ENCODE data around the gene HSD11B2.

The HSD11B2 gene

DNA sequence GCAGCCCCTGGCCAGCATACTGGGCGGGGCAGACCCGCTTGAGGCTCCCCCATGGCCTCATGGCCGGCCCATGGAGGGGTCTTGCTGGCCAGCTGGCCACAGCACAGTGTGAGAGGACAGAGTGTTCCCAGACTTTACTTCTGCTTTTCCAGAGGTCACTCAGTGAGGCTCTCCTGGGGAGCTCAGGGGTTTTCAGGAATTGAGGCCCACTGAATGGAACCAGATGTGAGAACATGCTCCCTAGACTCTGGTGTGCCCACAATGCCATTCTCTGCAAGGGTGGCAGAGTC, 28.9 kb downstream of the HSD11B2 start:
- Histone ChIP-seq H3K27ac (peak overlapping the region; percentile 35), H3K4me3 (ENCODE audit: low read depth in 1 of 2, low read length in 1 of 2) (no peak overlapping the region), H3K4me1 (ENCODE audit: control insufficient read depth in 1 of 2, insufficient read depth in 1 of 2, low read depth in 1 of 2, low read length in 1 of 2) (peaks cover 9 to 25% of the 10 kb centered on the region in 2 experiments), H3K27me3 (no peaks in the 10 kb centered on the region), H3K9me3 (no peaks in the 10 kb centered on the region), H3K36me3 (peaks cover 88% of the 10 kb centered on the region)
- TF ChIP-seq, protein P1, sequence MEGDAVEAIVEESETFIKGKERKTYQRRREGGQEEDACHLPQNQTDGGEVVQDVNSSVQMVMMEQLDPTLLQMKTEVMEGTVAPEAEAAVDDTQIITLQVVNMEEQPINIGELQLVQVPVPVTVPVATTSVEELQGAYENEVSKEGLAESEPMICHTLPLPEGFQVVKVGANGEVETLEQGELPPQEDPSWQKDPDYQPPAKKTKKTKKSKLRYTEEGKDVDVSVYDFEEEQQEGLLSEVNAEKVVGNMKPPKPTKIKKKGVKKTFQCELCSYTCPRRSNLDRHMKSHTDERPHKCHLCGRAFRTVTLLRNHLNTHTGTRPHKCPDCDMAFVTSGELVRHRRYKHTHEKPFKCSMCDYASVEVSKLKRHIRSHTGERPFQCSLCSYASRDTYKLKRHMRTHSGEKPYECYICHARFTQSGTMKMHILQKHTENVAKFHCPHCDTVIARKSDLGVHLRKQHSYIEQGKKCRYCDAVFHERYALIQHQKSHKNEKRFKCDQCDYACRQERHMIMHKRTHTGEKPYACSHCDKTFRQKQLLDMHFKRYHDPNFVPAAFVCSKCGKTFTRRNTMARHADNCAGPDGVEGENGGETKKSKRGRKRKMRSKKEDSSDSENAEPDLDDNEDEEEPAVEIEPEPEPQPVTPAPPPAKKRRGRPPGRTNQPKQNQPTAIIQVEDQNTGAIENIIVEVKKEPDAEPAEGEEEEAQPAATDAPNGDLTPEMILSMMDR (IDR thresholded peaks at IDR 0.05), result no peak

DNA sequence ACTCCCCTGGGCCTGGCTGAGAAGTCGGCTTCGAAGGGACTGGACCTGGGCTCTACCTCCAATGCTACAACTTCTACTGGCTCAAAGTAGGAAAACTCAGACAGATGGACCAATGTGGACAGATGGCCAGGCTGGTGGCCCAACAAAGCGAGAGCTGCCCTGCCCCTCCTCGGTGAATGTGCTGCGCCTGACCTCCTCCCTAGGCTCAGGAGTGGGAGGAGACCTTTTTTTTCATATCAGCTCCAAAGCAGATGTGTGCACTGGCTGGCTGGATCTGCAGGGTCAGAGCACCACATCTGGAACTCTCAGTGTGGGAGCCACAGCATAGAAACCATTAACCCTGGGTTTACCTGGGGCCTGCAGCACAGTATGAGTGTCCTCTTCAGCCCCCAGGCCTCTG, 29.2 kb downstream of the HSD11B2 start:
- Histone ChIP-seq H3K4me3 (ENCODE audit: low read depth in 1 of 2, low read length in 1 of 2) (no peak overlapping the region), H3K27me3 (no peaks in the 10 kb centered on the region), H3K36me3 (peaks cover 88% of the 10 kb centered on the region), H3K27ac (peak overlapping the region; percentile 35), H3K9me3 (no peaks in the 10 kb centered on the region), H3K4me1 (ENCODE audit: control insufficient read depth in 1 of 2, insufficient read depth in 1 of 2, low read depth in 1 of 2, low read length in 1 of 2) (peaks cover 10 to 25% of the 10 kb centered on the region in 2 experiments)
- TF ChIP-seq, protein P1 (IDR thresholded peaks at IDR 0.05), result no peak

DNA sequence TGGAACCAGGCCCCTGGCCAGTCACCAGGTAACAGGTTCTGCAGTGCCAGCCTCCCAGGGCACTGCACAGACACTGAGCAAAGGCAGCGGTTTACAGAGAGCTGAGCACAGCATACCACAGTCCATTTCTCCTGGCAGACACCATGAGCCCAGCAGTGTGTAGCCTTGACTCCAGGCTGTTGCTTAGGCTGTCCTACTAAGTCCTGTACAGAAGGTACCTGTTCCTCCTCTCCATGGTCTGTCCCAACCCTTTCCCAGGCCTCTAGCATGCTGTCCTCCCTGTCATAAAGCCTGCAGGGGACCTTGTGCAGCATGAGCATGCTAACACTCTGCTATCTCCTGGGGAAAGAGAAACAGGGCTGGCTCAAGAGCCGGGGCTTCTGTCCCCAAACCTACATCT, 30.0 kb downstream of the HSD11B2 start:
- Histone ChIP-seq H3K9me3 (no peaks in the 10 kb centered on the region), H3K4me3 (ENCODE audit: low read depth in 1 of 2, low read length in 1 of 2) (no peak overlapping the region), H3K4me1 (ENCODE audit: control insufficient read depth in 1 of 2, insufficient read depth in 1 of 2, low read depth in 1 of 2, low read length in 1 of 2) (peaks cover 18 to 33% of the 10 kb centered on the region in 2 experiments), H3K27ac (peak overlapping the region; percentile 29), H3K27me3 (no peaks in the 10 kb centered on the region), H3K36me3 (peaks cover 90% of the 10 kb centered on the region)
- TF ChIP-seq, protein P1 (IDR thresholded peaks at IDR 0.05), result no peak

DNA sequence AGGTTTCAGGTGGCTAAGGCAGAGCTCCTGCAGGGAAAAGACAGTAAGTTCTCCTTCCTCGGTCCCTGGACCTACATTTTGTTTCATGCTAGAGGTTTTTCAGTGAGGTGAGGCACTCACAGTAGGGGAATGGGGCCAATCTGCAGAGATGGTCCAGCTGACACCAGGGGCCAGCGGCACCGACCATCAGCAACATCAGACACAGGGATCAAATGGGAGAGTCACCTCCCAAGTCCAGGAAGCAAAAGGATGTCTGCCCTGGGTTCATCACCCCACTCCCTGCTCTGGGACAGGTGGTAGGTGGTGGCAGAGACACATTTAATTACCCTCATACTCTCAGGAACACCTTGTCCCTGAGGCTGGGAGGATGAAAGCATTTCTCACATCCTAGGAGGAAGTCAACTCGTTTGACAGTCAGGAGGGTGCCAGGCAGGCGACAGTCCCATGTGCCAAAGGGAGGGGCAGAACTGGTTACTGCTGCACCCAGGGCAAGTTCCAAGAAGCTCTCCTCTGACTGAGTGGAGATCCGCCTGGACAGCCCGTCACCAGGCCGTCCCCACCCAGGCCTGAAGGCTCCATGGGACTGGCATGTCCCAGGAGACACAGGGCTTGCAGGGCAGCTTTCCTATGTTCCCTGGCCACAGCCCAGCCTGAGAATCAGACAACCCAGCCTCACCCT, 30.8 kb downstream of the HSD11B2 start:
- TF ChIP-seq, protein P1 (IDR thresholded peaks at IDR 0.05), result no peak
- Histone ChIP-seq H3K4me1 (ENCODE audit: control insufficient read depth in 1 of 2, insufficient read depth in 1 of 2, low read depth in 1 of 2, low read length in 1 of 2) (peaks cover 22 to 37% of the 10 kb centered on the region in 2 experiments), H3K36me3 (peaks cover 84% of the 10 kb centered on the region), H3K27ac (no peak overlapping the region), H3K4me3 (ENCODE audit: low read depth in 1 of 2, low read length in 1 of 2) (no peak overlapping the region), H3K9me3 (no peaks in the 10 kb centered on the region), H3K27me3 (no peaks in the 10 kb centered on the region)

DNA sequence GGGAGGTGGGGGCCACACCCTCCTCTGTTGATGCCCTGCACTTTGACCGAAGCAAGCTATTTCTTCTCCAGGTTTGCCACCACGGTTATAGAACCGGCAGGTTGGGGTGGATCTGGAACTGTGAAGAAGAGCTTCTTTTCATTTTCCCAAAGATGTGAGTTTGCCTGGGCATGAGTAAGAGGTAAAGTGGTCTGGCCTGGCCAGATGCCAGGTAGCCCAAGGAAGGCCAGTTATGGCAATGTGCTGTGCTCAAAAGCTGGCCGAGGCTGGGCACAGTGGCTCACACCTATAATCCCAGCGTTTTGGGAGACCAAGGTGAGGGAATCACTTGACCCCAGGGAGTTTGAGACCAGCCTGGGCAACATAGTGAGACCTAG, 31.3 kb downstream of the HSD11B2 start:
- Histone ChIP-seq H3K4me3 (ENCODE audit: low read depth in 1 of 2, low read length in 1 of 2) (no peak overlapping the region), H3K9me3 (no peaks in the 10 kb centered on the region), H3K27ac (no peak overlapping the region), H3K36me3 (peaks cover 79% of the 10 kb centered on the region), H3K4me1 (ENCODE audit: control insufficient read depth in 1 of 2, insufficient read depth in 1 of 2, low read depth in 1 of 2, low read length in 1 of 2) (peaks cover 27 to 42% of the 10 kb centered on the region in 2 experiments), H3K27me3 (no peaks in the 10 kb centered on the region)
- TF ChIP-seq, protein P1 (IDR thresholded peaks at IDR 0.05), result no peak

Measured in neutrophil (primary cell).